HUES48 (cell line): ENCODE data around the gene TXNL4A.
"Not testable (repeated sequence)": the region's sequence is repeated elsewhere in the genome, so short reads cannot be mapped to it uniquely, and the experiment has no call there.

Source experiments
- H3K27ac ChIP-seq: one replicate; pipeline ENCODE4 v1.7.0; 2013; ENCODE audit warnings: low read depth, low read length, inconsistent platforms
- H3K27me3 ChIP-seq: 2 replicates; pipeline ENCODE4 v1.6.1; 2013; ENCODE audit warnings: mild to moderate bottlenecking, low read length; ENCODE audit not compliant: control insufficient read depth, insufficient read depth
- H3K36me3 ChIP-seq: 2 replicates; pipeline ENCODE4 v1.6.1; 2013; ENCODE audit warnings: low read length; ENCODE audit not compliant: control insufficient read depth, insufficient read depth
- H3K4me1 ChIP-seq: 2 replicates; pipeline ENCODE4 v1.6.1; 2013; ENCODE audit warnings: mild to moderate bottlenecking, low read length; ENCODE audit not compliant: control insufficient read depth, insufficient read depth
- H3K4me3 ChIP-seq: 2 replicates; pipeline ENCODE4 v1.5.1; 2013; ENCODE audit warnings: mild to moderate bottlenecking, low read depth, low read length
- H3K9ac ChIP-seq: 2 replicates; pipeline ENCODE4 v1.6.1; 2013; ENCODE audit warnings: mild to moderate bottlenecking, low read depth, low read length, moderate library complexity
- H3K9me3 ChIP-seq: 2 replicates; pipeline ENCODE4 v1.6.1; 2013; ENCODE audit warnings: low read length; ENCODE audit not compliant: control insufficient read depth, insufficient read depth

TXNL4A gene, protein sequence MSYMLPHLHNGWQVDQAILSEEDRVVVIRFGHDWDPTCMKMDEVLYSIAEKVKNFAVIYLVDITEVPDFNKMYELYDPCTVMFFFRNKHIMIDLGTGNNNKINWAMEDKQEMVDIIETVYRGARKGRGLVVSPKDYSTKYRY

DNA sequence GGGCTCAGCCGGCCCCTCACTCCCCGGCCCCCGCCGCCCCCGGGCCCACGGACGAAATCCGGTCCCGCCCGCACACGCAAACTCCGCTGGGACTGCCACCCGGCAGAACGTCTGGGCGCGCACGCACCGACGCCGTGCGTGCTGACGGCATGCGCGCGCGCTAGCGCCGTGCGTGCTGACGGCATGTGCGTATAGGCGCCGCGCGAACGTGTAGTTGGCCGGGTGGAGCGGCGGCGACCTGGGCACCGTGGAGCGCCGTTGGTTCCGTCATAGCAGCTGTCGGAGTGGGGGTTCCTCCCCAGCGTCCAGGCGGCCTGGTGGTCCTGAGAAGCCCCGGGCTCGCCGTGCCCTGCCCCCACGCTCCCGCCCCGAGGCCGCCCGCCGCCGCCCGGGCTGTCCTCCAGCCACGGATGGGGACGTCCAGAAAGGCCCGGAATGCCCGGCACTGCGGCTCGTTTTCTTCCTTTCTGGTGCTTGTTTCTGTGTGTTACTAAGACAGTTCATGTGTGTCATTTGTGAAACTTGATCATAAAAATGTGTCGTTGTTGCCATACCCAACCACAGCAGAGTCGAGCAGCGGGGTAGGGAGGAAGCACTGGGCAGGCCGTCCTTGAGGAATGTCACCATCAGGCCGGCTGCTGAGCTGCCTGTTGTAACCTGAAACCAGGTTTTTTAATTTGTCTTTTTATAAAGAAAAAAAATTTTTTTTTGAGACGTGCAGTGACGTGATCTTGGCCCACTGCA, at the start of gene TXNL4A:
Gene TXNL4A, minus strand, starts transcription at position 113 of the 744 bp plus-strand sequence. CDS start 171 bp downstream, outside the sequence.
- Histone ChIP-seq H3K4me3 (peak within 1 kb of the TSS; percentile 91), H3K4me1 (peaks cover 29% of the 10 kb centered on the region), H3K9ac (peak within 1 kb of the TSS; percentile 85), H3K36me3 (peaks cover 30% of the 10 kb centered on the region), H3K27ac (peak within 1 kb of the TSS; percentile 87), H3K27me3 (no peaks in the 10 kb centered on the region), H3K9me3 (no peaks in the 10 kb centered on the region)

DNA sequence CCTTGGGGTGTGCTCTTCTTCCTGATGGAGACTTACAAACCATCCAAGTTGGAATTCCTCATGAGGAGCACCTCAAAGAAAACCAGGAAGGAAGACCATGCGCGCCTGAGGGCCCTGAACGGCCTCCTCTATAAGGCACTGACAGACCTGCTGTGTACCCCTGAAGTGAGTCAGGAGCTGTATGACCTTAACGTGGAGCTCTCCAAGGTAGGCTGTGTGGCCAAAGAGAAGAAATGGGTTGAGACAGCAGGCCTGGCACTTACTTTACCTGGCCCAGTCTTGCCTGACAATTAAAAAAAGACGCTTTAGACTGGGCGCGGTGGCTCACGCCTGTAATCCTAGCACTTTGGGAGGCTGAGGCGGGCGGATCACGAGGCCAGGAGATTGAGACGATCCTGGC, 48.9 kb upstream of the TXNL4A start:
- Histone ChIP-seq H3K27ac (no peak overlapping the region), H3K4me3 (no peak overlapping the region), H3K4me1 (peaks cover 11% of the 10 kb centered on the region; the same call in 1 of the 2 replicates), H3K36me3 (peaks cover 34% of the 10 kb centered on the region), H3K27me3 (peaks cover 4% of the 10 kb centered on the region; the same call in 1 of the 2 replicates), H3K9ac (no peak overlapping the region), H3K9me3 (no peaks in the 10 kb centered on the region)

DNA sequence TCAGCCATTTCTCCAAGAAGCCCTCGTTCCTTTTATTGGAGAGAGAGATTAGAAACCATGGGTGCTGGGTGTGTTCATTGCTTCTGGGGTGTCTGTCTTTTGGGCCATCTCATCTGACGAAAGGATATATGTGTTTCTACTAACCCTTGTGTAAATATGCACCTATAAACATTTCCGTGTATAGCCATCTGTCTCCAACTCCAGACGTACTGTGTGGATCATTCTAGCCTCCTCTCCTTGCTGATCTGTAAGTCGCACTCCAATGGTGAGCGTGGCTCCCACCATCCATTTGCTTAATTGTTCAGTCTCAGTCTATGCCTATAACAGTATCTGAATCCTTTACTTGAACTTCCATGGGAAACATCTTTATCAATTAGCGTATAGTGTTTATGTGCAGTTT, 47.6 kb upstream of the TXNL4A start:
- Histone ChIP-seq H3K27me3 (peaks cover 4% of the 10 kb centered on the region; the same call in 1 of the 2 replicates), H3K9ac (no peak overlapping the region), H3K9me3 (no peaks in the 10 kb centered on the region), H3K4me1 (peaks cover 11% of the 10 kb centered on the region; the same call in 1 of the 2 replicates), H3K36me3 (peaks cover 26% of the 10 kb centered on the region), H3K4me3 (peak overlapping the region; percentile 83; the same call in 1 of the 2 replicates), H3K27ac (no peak overlapping the region)

DNA sequence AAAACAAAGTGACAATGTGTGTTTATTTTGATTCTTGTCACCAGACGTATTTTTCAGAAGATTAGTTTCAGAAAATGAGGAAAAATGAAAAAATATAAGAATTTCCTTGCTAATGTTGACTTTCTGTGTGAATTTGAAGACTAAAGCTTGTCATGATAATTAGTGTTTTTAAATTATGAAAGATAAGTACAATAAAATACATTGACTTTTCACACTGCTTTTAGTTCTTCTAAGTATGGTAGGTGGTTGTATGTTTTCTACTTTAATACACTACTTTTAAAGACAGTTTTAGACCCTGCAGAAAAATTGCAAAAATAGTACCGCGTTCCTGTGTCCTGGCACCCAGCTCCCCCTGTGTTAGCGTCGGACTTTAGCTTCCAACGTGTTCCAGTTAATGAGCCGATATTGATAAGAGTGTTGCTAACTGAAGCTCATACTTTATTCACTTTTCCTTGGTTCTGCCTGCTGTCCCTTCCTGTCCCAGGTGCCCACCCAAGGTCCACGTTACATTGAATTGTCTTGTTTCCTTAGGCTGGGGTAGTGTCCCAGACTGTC, 46.6 kb upstream of the TXNL4A start:
- Histone ChIP-seq H3K27ac (peak overlapping the region; percentile 96), H3K36me3 (peaks cover 22% of the 10 kb centered on the region), H3K4me1 (peaks cover 11% of the 10 kb centered on the region; the same call in 1 of the 2 replicates)

DNA sequence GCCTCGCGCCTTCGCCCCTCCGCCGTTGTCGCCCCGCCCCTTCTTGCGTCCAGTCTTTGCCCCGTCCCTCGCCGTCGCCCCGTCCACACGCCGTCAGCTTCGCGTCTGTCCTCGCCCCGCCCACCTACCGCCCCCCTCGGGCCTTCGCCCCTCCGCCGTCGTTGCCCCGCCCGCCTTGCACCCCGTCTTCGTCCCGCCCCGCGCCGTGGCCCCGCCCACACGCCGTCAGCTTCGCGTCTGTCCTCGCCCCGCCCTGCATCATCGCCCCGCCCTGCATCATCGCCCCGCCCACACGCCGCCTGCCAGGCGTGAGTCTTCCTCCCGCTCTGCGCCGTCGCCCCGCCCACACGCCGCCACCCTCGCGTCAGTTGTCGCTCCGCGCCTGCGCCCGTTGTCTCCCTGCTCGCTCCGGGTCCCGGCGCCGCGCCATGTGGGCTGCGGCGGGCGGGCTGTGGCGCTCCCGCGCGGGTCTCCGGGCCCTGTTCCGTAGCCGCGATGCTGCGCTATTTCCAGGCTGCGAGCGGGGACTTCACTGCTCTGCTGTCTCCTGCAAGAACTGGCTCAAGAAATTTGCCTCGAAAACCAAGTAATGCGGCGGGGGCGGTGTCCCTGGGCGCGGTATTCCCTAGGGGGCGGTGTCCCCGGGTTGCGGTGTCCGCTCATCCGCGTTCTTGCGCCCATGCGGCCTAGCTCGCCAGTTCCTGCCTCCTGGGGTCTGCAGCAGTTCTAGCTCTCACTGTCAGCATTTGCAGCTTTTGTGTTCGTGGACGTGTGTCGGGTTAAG, 45.9 kb upstream of the TXNL4A start, which contains the start of gene RBFA:
Gene RBFA, plus strand, starts transcription at position 367 of the 784 bp plus-strand sequence. Its CDS starts 62 bp downstream, at position 429.
- peaks cover 17% of the 10 kb centered on the region for H3K36me3 ChIP-seq
- H3K27ac ChIP-seq, result peak within 1 kb of the TSS; percentile 96

More for the DNA sequence above, 46.6 kb upstream of the TXNL4A start:
- peak overlapping the region; percentile 83 for H3K4me3 ChIP-seq
- H3K9me3 ChIP-seq, result no peaks in the 10 kb centered on the region
- H3K27me3 ChIP-seq, result peaks cover 4% of the 10 kb centered on the region; the same call in 1 of the 2 replicates
- peak overlapping the region; percentile 82 for H3K9ac ChIP-seq

DNA sequence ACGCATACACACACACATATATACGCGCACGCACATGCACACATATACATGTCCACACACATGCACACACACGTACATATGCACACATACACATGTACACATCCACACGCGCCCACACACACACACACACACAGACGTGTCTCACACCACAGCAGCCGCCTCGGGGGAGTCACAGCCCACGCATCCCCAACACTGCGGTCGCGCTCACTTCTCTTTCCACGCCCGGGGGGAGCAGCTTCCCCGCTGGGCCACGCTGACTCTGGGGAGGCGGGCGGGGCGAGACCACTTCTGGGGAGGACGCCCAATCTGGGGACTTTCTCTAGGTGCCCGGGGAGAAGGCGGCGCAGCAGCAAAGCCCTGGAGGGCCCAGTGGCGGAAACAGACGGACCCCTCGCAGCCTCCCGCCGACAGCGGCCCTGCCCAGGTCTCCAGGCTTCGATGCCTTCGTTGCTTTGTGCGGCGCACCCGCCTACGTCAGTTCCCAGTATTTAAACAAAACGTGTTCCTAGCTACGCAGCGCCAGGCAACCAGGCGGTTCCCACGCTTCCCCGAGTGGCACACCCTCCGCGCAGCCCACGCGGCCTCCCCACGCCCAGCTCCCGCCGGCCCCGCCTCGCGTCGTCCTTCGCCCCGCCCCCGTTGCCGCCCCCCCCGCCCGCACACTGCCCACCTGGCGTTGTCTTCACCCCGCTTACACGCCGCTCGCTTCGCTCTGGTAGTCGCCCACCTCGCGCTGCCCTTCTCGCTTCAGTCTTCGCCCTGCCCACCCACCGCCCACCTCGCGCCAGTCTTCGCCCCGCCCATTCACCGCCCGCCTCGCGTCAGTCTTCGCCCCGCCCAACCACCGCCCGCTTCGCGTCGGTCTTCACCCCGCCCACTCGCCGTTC, 45.1 kb upstream of the TXNL4A start:
- no peaks in the 10 kb centered on the region for H3K9me3 ChIP-seq
- H3K27ac ChIP-seq, result peak overlapping the region; percentile 86
- peaks cover 11% of the 10 kb centered on the region; the same call in 1 of the 2 replicates for H3K4me1 ChIP-seq
- H3K4me3 ChIP-seq, result peak overlapping the region; percentile 84
- peak overlapping the region; percentile 52; the same call in 1 of the 2 replicates for H3K9ac ChIP-seq
- peaks cover 9% of the 10 kb centered on the region for H3K36me3 ChIP-seq
- H3K27me3 ChIP-seq, result peaks cover 4% of the 10 kb centered on the region; the same call in 1 of the 2 replicates

More for the DNA sequence above, 45.9 kb upstream of the TXNL4A start, which contains the start of gene RBFA:
- Histone ChIP-seq H3K27me3 (peaks cover 4% of the 10 kb centered on the region; the same call in 1 of the 2 replicates), H3K4me3 (peak within 1 kb of the TSS; percentile 84), H3K4me1 (peaks cover 11% of the 10 kb centered on the region; the same call in 1 of the 2 replicates), H3K9me3 (no peaks in the 10 kb centered on the region), H3K9ac (peak within 1 kb of the TSS; percentile 82)

DNA sequence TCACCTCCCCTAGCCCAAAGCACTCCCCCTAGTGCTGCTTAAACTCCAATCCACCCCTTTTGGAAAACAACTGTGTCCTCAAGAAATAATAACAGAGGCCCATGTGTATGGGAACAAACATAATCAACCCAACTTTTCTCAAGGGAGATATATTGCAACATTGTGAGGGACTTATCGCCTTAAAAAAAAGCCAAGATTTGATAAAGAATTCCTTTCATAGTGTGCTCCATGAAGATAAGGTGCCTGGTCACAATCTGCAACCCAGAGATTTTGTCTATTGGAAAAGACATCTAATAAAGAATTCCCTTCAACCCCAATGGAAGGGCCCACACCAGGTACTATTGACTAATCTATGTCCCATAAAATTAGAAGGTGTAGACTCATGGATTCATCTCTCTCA, 41.3 kb upstream of the TXNL4A start:
- H3K9me3 ChIP-seq, result peaks cover 14% of the 10 kb centered on the region
- H3K9ac ChIP-seq, result no peak overlapping the region
- H3K27me3 ChIP-seq, result peaks cover 4% of the 10 kb centered on the region; the same call in 1 of the 2 replicates
- no peak overlapping the region for H3K27ac ChIP-seq
- no peaks in the 10 kb centered on the region for H3K36me3 ChIP-seq
- H3K4me1 ChIP-seq, result peaks cover 7% of the 10 kb centered on the region; the same call in 1 of the 2 replicates
- H3K4me3 ChIP-seq, result no peak overlapping the region

DNA sequence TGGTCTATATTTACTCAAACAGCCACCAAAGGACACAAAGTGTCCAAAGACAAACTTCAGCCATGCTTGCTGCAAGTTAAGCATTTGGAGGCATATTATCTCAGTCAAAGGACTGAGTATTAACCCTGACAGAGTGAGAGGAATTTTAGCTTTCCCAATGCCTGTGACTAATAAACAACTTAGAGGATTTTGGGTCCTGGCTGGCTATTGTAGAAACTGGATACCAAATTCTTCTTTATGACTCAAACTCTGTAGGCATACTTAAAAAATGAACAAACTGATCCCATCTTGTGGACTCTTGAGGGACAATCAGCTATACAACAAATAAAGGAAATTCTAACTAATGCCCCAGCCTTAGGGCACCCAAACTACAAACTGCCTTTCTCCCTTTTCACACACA, 39.4 kb upstream of the TXNL4A start:
- H3K4me3 ChIP-seq, H3K27ac ChIP-seq, H3K27me3 ChIP-seq, H3K9ac ChIP-seq, H3K36me3 ChIP-seq, H3K4me1 ChIP-seq: not testable (repeated sequence)
- H3K9me3 ChIP-seq, result peaks cover 32% of the 10 kb centered on the region

DNA sequence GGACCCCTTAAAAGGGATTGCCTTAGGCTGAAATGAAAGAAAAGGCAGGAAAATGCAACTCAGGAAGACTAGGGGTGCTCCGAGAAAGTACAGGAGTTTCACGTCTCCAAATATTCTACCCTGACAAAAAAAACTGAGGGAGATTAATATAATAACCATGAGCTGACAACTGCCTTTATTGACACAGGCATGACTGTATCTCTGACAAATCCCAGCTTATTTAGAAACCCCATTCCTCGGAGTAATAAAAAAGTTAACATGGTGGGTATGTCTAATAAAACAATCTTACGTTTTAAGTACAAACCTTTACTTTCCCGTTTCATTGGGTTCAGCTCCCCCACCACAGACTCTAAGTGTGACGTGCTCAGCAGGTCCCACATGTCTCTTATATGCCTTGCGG, 38.0 kb upstream of the TXNL4A start:
- Histone ChIP-seq H3K9ac (no peak overlapping the region), H3K4me3 (no peak overlapping the region), H3K27me3 (no peaks in the 10 kb centered on the region), H3K36me3 (no peaks in the 10 kb centered on the region), H3K4me1 (no peaks in the 10 kb centered on the region), H3K27ac (no peak overlapping the region), H3K9me3 (peaks cover 45% of the 10 kb centered on the region)

DNA sequence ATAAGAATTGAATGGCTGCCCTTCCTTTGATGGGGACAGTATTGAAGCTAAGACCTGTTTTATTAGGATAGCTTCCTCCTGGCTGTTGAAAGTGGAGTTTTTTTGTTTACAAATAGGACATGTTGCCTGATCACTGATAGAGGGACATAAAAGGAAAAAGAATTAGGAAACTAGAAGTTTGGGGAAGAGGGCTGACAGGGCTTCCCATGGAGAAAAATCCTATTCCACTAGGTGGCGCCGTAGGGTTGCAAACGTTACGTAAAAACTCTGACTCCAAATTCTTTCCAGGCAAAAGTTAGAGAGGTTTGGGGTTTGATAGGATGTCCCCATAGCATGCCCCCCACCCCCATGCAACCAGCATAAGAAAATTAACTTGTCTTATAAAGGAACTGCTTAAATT, 34.8 kb upstream of the TXNL4A start:
- no peaks in the 10 kb centered on the region for H3K27me3 ChIP-seq
- no peaks in the 10 kb centered on the region for H3K4me1 ChIP-seq
- H3K27ac ChIP-seq, result no peak overlapping the region
- no peaks in the 10 kb centered on the region for H3K36me3 ChIP-seq
- H3K9me3 ChIP-seq, result peaks cover 68% of the 10 kb centered on the region
- no peak overlapping the region for H3K4me3 ChIP-seq
- no peak overlapping the region for H3K9ac ChIP-seq
